ENCODE results near the gene SSR4. TPM values are rescaled to one million over a fixed set of nuclear protein-coding genes. Genes with fewer than 3 reads are reported as not detected.

Gene SSR4
- total RNA-seq, 1 experiment from 2014 or later = 561 TPM

GRCh38 chrX:153769158-153769864 lies 25.2 kb upstream of the SSR4 start:
- DNase-seq (ENCODE audit: low spot score) = no peak

DNA sequence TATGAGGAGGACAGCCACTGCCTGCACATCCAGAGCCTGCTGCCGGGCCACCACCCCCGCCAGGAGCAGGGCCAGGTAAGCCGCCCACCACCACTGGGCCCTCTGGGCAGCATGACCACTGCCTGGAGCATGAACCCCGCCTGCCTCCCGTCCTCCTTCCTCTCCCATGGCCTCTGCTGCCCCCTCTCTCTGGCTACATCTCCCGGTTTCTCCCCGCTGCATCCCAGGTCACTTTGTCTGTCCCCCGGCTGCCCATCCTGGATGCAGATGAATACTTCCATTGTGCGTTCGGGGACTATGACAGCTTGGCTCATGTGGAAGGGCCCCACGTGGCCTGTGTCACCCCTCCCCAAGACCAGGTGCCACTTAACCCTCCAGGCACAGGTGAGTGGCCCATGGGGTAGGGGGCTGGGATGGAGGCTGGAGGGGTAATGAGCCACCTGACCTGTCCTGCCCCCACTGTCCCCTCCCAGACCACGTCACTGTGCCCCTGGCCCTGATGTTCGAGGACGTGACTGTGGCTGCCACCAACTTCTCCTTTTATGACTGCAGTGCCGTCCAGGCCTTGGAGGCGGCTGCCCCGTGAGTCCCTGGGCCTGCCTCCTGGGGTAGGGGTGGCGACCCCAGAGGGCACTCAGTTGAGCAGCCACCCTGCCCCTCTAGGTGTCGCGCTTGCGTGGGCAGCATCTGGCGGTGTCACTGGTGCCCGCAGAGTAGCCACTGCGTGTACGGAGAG lies 24.4 kb upstream of the SSR4 start:
- no peak for DNase-seq (ENCODE audit: low spot score)

DNA sequence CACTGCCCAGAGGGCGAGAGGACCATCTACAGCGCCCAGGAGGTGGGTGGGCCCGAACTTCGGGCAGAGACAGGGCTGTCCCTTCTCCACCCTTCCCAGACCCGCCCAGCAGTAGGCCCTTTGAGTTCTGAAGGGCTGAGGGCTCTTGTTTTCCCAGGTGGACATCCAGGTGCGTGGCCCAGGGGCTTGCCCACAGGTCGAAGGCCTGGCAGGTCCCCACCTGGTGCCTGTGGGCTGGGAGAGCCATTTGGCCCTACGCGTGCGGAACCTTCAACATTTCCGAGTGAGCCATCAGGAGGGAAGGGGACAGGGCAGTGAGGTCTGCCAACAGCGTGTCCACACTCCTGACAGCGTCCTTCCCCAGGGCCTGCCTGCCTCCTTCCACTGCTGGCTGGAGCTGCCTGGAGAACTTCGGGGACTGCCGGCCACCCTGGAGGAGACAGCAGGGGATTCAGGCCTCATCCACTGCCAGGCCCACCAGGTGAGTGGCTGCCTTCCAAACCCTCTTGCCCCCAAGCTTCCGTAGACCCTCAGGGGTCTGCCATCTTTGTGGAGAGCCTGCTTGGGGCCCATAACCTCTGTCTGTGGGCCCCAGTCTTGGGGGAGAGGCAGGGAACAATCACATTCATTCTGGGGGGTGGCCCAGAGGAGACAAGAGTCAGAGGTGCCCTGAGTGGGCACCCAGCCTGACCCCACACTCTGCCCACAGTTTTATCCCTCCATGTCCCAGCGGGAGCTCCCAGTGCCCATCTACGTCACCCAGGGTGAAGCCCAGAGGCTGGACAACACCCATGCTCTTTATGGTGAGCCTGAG lies 23.7 kb upstream of the SSR4 start:
- no peak for DNase-seq (ENCODE audit: low spot score)

GRCh38 chrX:153771415-153772315 lies 22.8 kb upstream of the SSR4 start:
- DNase-seq (ENCODE audit: low spot score) = no peak

- no peak for DNase-seq (ENCODE audit: low spot score)
Observed at GRCh38 chrX:153772316-153773217, 21.9 kb upstream of the SSR4 start.

DNA sequence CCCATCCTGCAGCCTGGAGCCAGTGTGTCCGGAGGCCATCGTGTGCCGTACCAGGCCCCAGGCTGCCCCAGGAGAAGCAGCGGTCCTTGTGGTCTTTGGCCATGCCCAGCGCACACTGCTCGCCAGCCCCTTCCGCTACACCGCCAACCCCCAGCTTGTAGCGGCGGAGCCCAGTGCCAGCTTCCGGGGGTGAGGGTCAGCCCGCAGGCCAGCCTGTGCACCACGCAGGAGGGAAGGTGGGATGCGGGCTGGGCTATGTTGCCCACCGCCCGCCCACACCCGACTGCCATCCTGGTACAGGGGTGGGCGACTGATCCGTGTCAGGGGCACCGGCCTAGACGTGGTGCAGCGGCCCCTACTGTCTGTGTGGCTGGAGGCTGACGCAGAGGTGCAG lies 21.3 kb upstream of the SSR4 start:
- DNase-seq (ENCODE audit: low spot score) = no peak

DNA sequence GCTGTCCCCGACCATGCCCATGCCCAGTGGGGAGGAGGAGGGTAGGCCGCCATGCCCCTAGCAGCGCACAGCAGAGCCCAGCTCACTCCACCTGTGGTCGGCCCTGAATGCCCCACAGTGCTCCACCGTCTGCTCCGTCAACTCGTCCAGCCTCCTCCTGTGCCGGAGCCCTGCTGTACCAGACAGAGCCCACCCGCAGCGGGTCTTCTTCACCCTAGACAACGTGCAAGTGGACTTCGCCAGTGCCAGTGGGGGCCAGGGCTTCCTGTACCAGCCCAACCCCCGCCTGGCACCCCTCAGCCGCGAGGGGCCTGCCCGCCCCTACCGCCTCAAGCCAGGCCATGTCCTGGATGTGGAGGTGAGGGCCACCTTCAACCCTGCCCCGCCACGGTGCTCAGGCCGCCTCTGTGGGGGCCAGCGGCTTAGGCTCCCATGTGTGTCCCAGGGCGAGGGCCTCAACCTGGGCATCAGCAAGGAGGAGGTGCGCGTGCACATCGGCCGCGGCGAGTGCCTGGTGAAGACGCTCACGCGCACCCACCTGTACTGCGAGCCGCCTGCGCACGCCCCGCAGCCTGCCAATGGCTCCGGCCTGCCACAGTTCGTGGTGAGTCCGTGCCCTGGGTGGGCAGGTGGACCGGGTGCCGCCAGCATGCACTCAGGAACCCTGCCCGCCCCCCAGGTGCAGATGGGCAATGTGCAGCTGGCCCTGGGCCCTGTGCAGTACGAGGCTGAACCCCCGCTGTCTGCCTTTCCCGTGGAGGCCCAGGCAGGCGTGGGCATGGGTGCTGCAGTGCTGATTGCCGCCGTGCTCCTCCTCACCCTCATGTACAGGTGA lies 20.5 kb upstream of the SSR4 start:
- no peak for DNase-seq (ENCODE audit: low spot score)

DNA sequence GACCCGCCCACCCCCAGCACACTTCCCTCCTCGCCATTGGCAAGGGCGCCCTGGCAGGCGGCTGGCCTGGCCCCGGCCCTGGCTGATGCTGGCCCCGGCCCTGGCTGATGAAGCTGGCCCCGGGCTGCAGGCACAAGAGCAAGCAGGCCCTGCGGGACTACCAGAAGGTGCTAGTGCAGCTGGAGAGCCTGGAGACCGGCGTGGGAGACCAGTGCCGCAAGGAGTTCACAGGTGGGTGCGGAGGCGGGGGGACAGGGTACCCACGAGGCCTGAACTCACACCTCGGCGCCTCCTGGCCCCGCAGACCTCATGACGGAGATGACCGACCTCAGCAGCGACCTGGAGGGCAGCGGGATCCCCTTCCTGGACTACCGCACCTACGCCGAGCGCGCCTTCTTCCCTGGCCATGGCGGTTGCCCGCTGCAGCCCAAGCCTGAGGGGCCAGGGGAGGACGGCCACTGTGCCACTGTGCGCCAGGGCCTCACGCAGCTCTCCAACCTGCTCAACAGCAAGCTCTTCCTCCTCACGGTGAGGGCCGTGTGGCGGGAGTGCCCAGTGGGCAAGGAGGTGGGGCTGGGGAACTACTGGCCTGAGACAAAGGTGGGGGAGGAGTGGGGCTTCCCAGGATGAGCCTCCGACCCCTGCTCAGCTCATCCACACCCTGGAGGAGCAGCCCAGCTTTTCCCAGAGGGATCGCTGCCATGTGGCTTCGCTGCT lies 19.7 kb upstream of the SSR4 start:
- DNase-seq (ENCODE audit: low spot score) = no peak

GRCh38 chrX:153775293-153776119 lies 19.0 kb upstream of the SSR4 start:
- DNase-seq (ENCODE audit: low spot score) = no peak

- DNase-seq (ENCODE audit: low spot score) = no peak
Observed at GRCh38 chrX:153776120-153776599, 18.3 kb upstream of the SSR4 start.

DNA sequence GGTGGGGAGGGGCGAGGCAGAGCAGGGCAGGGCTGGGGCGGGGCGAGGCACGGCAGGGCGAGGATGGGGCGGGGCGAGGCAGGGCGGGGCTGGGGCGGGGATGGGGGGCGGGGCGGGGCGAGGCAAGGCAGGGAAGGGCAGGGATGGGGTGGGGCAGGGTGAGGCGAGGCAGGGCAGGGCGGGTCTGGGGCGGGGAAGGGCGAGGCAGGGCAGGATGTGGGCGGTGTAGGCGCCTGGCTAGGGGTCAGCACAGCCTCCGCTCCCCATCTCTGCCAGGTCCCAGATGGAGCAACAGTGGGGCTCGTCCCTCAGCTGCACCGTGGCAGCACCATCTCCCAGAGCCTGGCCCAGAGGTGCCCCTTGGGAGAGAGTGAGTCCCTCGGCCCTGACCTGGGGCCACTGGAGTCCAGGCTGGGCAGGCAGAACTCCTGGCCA lies 17.8 kb upstream of the SSR4 start:
- DNase-seq (ENCODE audit: low spot score) = no peak

DNA sequence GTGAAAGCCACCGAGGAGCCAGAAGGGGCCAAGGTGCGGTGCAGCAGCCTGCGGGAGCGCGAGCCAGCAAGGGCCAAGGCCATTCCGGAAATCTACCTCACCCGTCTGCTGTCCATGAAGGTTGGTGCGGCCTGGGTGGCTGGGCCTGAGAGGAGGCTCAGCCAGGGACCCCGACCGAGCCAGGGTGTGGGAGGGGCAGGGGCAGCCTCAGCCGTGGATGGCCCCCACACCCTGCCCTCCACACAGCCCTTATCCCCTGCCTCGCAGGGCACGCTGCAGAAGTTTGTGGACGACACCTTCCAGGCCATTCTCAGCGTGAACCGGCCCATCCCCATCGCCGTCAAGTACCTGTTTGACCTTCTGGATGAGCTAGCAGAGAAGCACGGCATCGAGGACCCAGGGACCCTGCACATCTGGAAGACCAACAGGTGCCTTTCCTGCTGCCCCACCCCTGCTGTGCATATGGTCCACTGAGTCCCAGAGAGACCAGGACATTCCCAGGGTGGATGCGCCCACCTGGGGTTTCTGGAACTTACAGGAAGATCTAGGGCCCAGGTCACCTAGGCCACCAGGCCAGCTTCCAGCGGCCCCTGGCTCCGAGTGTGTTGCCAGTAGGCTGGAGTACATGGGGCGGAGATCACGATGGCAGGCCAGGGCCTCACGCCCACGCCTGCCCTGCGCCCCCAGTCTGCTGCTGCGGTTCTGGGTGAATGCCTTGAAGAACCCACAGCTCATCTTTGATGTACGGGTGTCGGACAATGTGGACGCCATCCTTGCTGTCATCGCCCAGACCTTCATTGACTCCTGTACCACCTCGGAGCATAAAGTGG lies 17.0 kb upstream of the SSR4 start:
- DNase-seq (ENCODE audit: low spot score) = no peak

DNA sequence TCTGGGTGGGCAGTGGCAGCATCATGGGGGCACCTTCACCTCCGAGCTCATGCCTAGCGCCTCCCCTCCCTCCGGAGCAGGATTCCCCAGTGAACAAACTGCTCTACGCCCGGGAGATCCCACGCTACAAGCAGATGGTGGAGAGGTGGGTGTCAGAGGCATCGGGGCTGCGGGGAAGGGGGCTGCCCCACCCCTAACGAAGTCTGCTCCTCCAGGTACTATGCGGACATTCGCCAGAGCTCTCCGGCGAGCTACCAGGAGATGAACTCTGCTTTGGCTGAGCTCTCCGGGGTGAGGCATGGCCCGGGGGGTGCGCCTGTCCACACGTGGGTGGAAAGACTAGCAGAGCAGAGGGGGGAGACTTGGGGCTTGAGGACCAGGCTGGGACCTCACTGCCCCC lies 16.3 kb upstream of the SSR4 start:
- DNase-seq (ENCODE audit: low spot score) = no peak

DNA sequence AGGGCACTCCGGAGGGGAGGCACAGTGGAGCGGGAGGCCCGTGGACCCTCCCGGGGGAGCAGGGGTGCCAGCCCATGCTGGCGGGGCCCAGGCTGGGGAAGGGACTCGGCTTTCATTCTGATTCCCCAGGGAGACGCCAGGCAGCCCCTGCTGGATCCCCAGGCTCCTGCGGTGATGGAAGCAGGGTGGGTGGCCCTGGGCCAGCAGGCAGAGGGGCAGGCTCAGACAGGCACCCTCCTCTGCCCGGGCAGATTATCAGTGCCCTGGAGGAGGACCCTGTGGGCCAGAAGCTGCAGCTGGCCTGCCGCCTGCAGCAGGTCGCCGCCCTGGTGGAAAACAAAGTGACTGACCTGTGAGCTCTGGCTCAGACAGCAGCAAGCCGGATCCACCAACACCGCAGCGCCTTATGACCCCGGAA lies 15.8 kb upstream of the SSR4 start:
- no peak for DNase-seq (ENCODE audit: low spot score)

- no peak for DNase-seq (ENCODE audit: low spot score)
Observed at GRCh38 chrX:153779891-153780677, 14.4 kb upstream of the SSR4 start.
